Measurements from ENCODE around the gene SPATA31A6. TPM values are rescaled to one million over a fixed set of nuclear protein-coding genes. Genes with fewer than 3 reads are reported as not detected.
"Not testable (repeated sequence)": the region's sequence is repeated elsewhere in the genome, so short reads cannot be mapped to it uniquely, and the experiment has no call there.

The SPATA31A6 gene
- not detected for polyA plus RNA-seq (2012; ENCODE audit: missing spikeins)

DNA sequence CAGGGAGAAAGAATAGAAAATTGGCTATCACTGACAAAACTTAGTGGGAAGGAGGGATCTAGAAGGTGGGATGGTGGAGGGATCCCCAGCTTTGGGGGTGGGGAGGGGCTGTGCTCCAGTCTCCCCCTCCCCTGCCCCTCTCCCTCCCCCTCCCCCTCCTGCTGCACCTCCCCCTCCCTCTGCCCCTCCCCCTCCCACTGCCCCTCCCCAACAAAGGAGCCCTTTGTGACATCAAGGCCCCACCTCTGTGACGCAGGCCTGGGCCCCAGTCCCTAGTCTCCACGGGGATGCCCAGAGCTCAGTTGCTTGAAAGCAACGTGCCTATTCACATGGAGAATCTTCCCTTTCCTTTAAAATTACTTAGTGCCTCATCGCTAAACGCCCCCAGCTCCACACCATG is at the start of gene SPATA31A6:
TSS of gene SPATA31A6 (plus strand) at position 301 of the 400 bp plus-strand sequence. CDS start at position 330, 29 bp downstream.
- not testable (repeated sequence) for FAIRE-seq

DNA sequence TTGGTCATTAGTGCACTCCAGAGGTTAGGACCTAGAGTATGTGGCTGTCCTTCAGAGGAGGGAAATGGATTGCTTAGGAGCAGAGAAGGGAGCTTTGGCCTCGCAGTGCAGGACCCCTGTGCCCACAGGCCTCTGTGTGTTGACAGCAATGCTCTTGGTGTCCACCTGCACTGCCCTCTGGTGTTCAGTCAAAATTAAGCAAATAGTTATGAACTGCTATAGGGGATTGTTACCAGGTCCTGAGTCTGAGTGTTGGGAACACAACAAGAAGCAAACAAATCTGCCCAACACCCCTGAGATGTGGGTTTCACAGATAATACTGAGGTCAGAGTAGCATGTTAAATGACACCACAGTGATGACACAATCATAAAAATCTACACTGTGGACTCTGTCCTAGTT is 23.2 kb upstream of the SPATA31A6 start:
- not testable (repeated sequence) for FAIRE-seq; DNase-seq (ENCODE audit: insufficient read length)

More for the DNA sequence above, at the start of gene SPATA31A6:
- not testable (repeated sequence) for DNase-seq (ENCODE audit: insufficient read length)

DNA sequence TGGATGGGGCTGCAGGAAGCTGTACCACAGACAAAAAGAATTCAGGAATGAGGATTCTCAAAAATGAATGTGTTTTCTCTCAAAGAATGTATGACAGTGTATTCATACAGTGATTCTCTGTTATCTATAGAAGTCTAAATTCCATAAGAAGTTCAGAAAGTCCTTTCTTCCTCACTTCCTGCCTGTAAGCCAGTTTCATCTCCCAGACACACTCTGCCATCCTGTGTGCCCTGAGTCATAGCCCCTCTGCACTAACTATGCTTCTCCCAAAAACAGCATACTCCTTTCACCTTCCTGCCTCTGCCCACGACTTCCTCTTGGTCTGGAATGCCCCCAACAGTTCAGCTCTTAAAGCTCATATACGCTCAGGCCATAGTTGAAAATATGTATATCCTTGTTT is 36.4 kb downstream of the SPATA31A6 start:
- not testable (repeated sequence) for DNase-seq (ENCODE audit: insufficient read length); FAIRE-seq

DNA sequence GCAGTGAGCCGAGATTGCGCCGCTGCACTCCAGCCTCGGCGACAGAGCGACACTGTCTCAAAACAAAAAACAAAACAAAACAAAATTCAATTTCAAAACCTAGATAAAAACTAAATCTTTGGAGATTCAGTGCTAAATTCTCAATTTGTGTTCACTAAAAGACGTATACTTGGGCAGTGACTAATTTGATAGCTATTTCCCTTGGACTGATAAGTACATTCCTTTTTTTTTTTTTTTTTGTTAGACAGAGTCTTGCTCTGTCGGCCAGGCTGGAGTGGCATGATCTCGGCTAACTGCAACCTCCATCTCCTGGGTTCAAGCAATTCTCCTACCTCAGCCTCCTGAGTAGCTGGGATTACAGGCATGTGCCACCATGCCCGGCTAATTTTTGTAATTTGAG is 39.8 kb downstream of the SPATA31A6 start:
- FAIRE-seq; DNase-seq (ENCODE audit: insufficient read length): not testable (repeated sequence)

DNA sequence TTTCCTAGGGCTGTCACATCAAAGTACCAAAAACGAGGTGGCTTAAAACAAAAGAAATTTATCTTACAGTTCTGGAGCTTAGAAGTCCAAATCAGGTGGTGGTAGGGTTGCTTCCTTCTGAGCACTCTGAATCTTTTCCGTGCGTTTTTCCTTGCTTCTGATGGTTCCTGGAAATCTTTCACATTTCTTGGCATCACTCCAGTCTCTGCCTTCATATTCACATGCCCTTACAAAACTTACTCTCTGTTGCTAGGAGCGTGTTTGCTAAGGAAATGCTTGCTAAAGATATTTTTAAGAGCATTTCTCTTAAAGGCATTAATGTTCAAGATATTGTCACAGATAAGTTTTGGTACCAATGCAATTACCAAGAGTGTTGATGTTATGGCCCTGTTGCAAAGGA is 49.6 kb downstream of the SPATA31A6 start:
- not testable (repeated sequence) for FAIRE-seq; DNase-seq (ENCODE audit: insufficient read length)

DNA sequence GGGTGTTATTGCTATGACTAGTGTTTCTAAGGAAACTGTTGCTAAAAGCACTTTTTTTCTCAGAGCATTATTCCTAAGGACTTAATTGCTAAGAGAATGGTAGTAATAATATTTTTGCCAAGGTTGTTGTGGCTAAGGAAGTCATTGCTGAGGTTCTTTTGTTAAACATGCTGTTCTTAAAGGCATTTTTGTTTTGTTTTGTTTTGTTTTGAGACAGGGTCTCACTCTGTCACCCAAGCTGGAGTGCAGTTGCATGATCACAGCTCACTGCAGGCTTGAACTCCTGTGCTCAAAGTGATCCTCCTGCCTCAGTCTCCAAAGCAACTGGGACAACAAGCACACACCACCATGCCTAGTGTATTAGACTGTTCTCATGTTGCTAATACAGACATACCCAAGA is 51.2 kb downstream of the SPATA31A6 start:
- not testable (repeated sequence) for FAIRE-seq; DNase-seq (ENCODE audit: insufficient read length)

DNA sequence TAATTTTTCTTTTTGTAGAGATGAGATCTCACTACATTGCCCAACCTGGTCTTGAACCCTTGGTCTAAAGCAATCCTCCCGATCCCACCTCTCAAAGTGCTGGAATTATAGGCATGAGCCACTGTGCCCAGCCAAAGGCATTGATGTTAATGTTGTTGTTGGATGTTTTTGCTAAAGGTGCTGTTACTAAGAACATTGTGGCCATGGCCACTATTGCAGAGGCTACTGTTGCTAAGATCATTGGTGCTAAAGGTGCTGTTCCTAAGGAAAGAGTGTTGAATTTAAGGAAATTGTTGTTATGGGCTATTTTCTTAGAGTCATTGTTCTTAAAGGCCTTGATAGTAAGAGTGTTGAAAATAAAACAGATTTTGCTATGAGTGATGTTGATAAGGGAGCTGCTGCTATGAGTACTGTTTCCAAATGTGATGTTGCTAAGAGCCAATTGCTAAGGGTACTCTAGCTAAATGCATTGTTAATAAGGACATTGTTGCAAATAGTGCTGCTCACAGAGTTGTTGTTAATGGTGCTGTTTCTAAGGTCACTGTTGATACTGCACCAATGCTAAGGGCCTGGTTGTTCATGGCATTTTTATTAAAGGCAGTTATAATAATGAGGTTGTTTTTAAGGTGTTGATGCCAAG is 52.0 kb downstream of the SPATA31A6 start:
- FAIRE-seq; DNase-seq (ENCODE audit: insufficient read length): not testable (repeated sequence)

DNA sequence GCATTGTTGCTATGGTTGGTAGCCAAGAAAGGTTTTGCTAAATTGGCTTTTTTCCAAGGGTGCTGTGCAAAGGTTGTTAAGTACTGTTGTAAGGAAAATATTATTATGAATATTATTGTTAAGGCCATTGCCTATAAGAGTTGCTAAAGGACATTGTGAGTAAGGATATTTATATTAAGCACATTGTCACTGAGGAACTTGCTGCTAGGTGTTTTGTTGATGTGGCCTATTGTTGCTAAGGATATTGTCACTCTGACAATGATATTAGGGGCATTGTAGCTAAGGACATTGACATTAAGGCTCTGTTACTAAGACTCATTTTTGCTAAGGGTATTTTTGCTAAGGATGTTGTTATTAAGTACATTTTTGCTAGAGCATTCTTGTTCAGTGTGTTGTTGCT is 52.6 kb downstream of the SPATA31A6 start:
- FAIRE-seq; DNase-seq (ENCODE audit: insufficient read length): not testable (repeated sequence)

DNA sequence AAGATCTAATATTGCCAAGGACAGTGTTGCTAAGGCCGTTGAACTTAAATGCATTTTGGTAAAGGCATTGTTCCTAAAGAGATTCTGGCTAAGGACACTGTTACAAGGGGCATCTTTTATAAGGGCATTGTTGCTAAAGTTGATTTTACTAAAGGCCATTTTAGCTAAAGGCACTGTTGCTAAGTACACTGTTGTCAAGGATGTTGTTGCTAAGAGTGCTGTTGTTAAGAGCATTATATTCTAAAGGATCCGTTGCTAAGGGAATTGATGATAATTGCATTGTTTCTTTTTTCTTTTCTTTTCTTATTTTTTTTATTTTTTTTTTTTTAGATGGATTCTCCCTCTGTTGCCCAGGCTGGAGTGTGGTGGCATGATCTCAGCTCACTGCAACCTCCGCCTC is 53.9 kb downstream of the SPATA31A6 start:
- not testable (repeated sequence) for DNase-seq (ENCODE audit: insufficient read length); FAIRE-seq

DNA sequence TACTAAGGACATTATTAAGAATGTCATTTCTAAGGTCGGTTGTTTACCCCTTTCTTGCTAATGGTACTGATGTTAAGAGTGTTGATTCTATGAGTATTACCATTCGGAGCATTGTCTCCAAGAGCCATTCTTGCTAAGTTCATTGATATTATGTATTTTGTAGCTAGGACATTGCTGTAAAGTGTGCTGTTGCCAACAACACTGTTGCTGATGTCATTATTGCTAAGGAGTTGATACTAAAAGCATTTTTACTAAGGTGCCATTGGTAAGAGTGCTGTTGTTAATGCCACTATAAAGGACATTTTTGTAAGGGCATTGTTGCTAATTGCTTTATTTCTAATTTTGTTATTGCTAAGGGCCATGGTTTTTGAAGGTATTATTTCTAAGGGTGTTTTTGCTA is 55.4 kb downstream of the SPATA31A6 start:
- DNase-seq (ENCODE audit: insufficient read length); FAIRE-seq: not testable (repeated sequence)

Measured in GM12892 (cell line).